Psoas muscle (tissue), 8 donors: ENCODE measurements around the gene DTX4. TPM values are rescaled to one million over a fixed set of nuclear protein-coding genes. Genes with fewer than 3 reads are reported as not detected.

ENCODE experiments used
- ATAC-seq, 4 donors: fragments of 200-7000 bp; cut with Tn5 transposase; one replicate each; pipeline ENCODE4 v1.9.1; 2020; ENCODE audit warnings: moderate library complexity in 3 of 4, mild to moderate bottlenecking in 2 of 4
- DNase-seq, 2 donors: peaks; one replicate each; pipeline ENCODE4 v3.0.0-alpha.2; 2020
- H3K27ac ChIP-seq: fragments of 200-600 bp; one replicate; pipeline ENCODE4 v1.8.0; 2022
- H3K27me3 ChIP-seq, 3 donors: fragments of 200-600 bp in 1 of 3; one replicate each; pipeline versions ENCODE4 v1.6.1 to v1.8.0; 2013 to 2022; ENCODE audit warnings: low read length in 2 of 3, mild to moderate bottlenecking in 2 of 3, moderate library complexity in 1 of 3; ENCODE audit not compliant: insufficient read depth in 3 of 3
- H3K36me3 ChIP-seq, 2 donors: fragments of 200-600 bp in 1 of 2; one replicate each; pipeline versions ENCODE4 v1.6.1 to v1.8.0; 2013 to 2022; ENCODE audit warnings: low read depth in 1 of 2, mild to moderate bottlenecking in 1 of 2, moderate library complexity in 1 of 2; ENCODE audit not compliant: insufficient read depth in 1 of 2
- H3K4me1 ChIP-seq: fragments of 200-600 bp; one replicate; pipeline ENCODE4 v1.8.0; 2022
- H3K4me3 ChIP-seq: fragments of 200-600 bp; one replicate; pipeline ENCODE4 v1.8.0; 2022; ENCODE audit warnings: mild to moderate bottlenecking
- H3K9me3 ChIP-seq: fragments of 200-600 bp; one replicate; pipeline ENCODE4 v1.8.0; 2022
- CTCF ChIP-seq: fragments of 200-600 bp; IDR thresholded peaks from one replicate; pipeline ENCODE4 v1.8.0; 2022; ENCODE audit warnings: antibody characterized with exemption
- WGBS, 3 donors: extraction: QIAGEN DNeasy Blood & Tissue Kit; methylation state at CpG; one replicate each; pipeline versions ENCODE4 v1.1.6 to v1.1.7; 2013; 5-methylcytosine and 5-hydroxymethylcytosine counted together
- intact Hi-C, 2 donors: fragments of 100-400 bp; cut with DNase I; formaldehyde crosslinking; loops; one replicate each; pipeline versions ENCODE4 v1.11.0 to v1.14.2; 2022
- polyA plus RNA-seq, 3 donors: library from polyadenylated mRNA; stranded (reverse); fragments of 200-250 nt; gene quantifications; one replicate each; pipeline ENCODE4 v1.2.3, GENCODE V29; 2013
- total RNA-seq, 4 donors: library from RNA; stranded (reverse); fragmentation: NEBNext Ultra II Directional in 2 of 4; extraction: Animal tissue kit (Norgen Biotek cat#: 25700) in 2 of 4; gene quantifications; one replicate each; pipeline versions ENCODE4 v1.2.1 to v1.2.4, GENCODE V29; 2021 to 2023
- donor health status: healthy with polysubstance abuse.
- donor health status: DM: no; HTN: no; CAD: no; lungs with moderate emphysema.
- donor health status: Bipolar disorder and iron deficiency.
- donor health status: healthy.
- donor health status: DM: yes; HTN: yes; CAD: no.
- donor health status: DM: no; HTN: no; CAD: no.
- donor health status: DM: no; HTN: no; CAD: no.
- donor health status: DM: yes; HTN: yes; CAD: no.

The DTX4 gene
- total and polyA plus RNA-seq, 7 donors, result 0.46 to 2.7 (median 1.2) TPM

GRCh38 chr11:59197991-59198390, 26.1 kb downstream of the DTX4 start:
- peak; percentile 65 to 82 for DNase-seq

GRCh38 chr11:59198726-59199125, 26.8 kb downstream of the DTX4 start:
- no peaks in the 10 kb centered on the region for H3K4me1 ChIP-seq
- peaks cover 0 to 3% (median 0%) of the 10 kb centered on the region in 3 donors for H3K27me3 ChIP-seq
- intact Hi-C loops, result no loop called here
- ATAC-seq (no peak), DNase-seq (no peak)
- no peak overlapping the region for H3K27ac ChIP-seq
- no peak overlapping the region for H3K4me3 ChIP-seq
- H3K36me3 ChIP-seq, result peaks cover 2 to 6% of the 10 kb centered on the region in 2 donors
- TF ChIP-seq CTCF, result no peak
- 74 to 86% (median 79%) methylated on average over 2 of the region's 2 CpGs for WGBS, 3 donors
- H3K9me3 ChIP-seq, result no peaks in the 10 kb centered on the region

More at GRCh38 chr11:59197991-59198390, 26.1 kb downstream of the DTX4 start:
- ATAC-seq, result peak; percentile 39 to 69 (median 57)
- TF ChIP-seq CTCF, result no peak
- 11 to 13% (median 11%) methylated on average over 9 of the region's 9 CpGs for WGBS, 3 donors
- intact Hi-C loops, result no loop called here
- Histone ChIP-seq H3K27ac (no peak overlapping the region), H3K4me1 (no peaks in the 10 kb centered on the region), H3K9me3 (no peaks in the 10 kb centered on the region), H3K36me3 (peaks cover 2 to 3% of the 10 kb centered on the region in 2 donors), H3K4me3 (no peak overlapping the region), H3K27me3 (peaks cover 0 to 3% (median 0%) of the 10 kb centered on the region in 3 donors)

- no peak overlapping the region for H3K4me3 ChIP-seq
- WGBS, 3 donors, result 78 to 80% (median 80%) methylated on average over 14 of the region's 14 CpGs
- no peak overlapping the region for H3K27ac ChIP-seq
- TF ChIP-seq CTCF, result no peak
- ATAC-seq (no peak), DNase-seq (no peak)
- no peaks in the 10 kb centered on the region for H3K4me1 ChIP-seq
- H3K9me3 ChIP-seq, result no peaks in the 10 kb centered on the region
- intact Hi-C loops, result no loop called here
- peaks cover 2 to 12% of the 10 kb centered on the region in 2 donors for H3K36me3 ChIP-seq
- H3K27me3 ChIP-seq, result peaks cover 0 to 3% (median 0%) of the 10 kb centered on the region in 3 donors
These were observed 27.9 kb downstream of the DTX4 start for GRCh38 chr11:59199546-59200422.

GRCh38 chr11:59200423-59200746, 28.5 kb downstream of the DTX4 start:
- intact Hi-C loops, result no loop called here
- 41 to 51% (median 49%) methylated on average over 4 of the region's 4 CpGs for WGBS, 3 donors
- H3K27me3 ChIP-seq, result peaks cover 0 to 4% (median under 1%) of the 10 kb centered on the region in 3 donors
- H3K36me3 ChIP-seq, result peaks cover 2 to 12% of the 10 kb centered on the region in 2 donors
- no peak overlapping the region for H3K4me3 ChIP-seq
- H3K27ac ChIP-seq, result no peak overlapping the region
- DNase-seq (no peak), ATAC-seq (no peak)
- TF ChIP-seq CTCF, result no peak
- no peaks in the 10 kb centered on the region for H3K9me3 ChIP-seq
- no peaks in the 10 kb centered on the region for H3K4me1 ChIP-seq
